HG03135 (cell line): ENCODE results near the gene PRKACB.

Source experiments
- ATAC-seq: cut with Tn5 transposase; IDR thresholded peaks from one replicate; pipeline ENCODE4 v1.9.1; 2021; ENCODE audit warnings: mild to moderate bottlenecking, moderate library complexity; ENCODE audit not compliant: unreplicated experiment

PRKACB gene

GRCh38 chr1:84143796-84144565 lies at the start of gene PRKACB:
TSS of gene PRKACB (plus strand) at chr1:84144271. CDS start at chr1:84144362, 91 bp downstream.
- ATAC-seq = peak; percentile 90

GRCh38 chr1:84095308-84095707 lies 48.8 kb upstream of the PRKACB start:
- ATAC-seq = no peak

- ATAC-seq = no peak
These were observed 47.9 kb upstream of the PRKACB start for GRCh38 chr1:84096176-84096575.

- ATAC-seq = no peak
These were observed 42.9 kb upstream of the PRKACB start for GRCh38 chr1:84101204-84101603.

GRCh38 chr1:84103197-84103992 lies 40.7 kb upstream of the PRKACB start:
- ATAC-seq = no peak

- ATAC-seq = peak; percentile 49
These were observed 36.5 kb upstream of the PRKACB start for GRCh38 chr1:84107538-84107937.

GRCh38 chr1:84107955-84108354 lies 36.1 kb upstream of the PRKACB start:
- ATAC-seq = no peak

- ATAC-seq = no peak
These were observed 35.0 kb upstream of the PRKACB start for GRCh38 chr1:84108900-84109578.

- ATAC-seq = no peak
These were observed 33.4 kb upstream of the PRKACB start for GRCh38 chr1:84110629-84111028.

GRCh38 chr1:84116558-84116957 lies 27.5 kb upstream of the PRKACB start:
- ATAC-seq = no peak

- no peak for ATAC-seq
These were observed 26.2 kb upstream of the PRKACB start for GRCh38 chr1:84117868-84118267.

GRCh38 chr1:84121360-84121759 lies 22.7 kb upstream of the PRKACB start:
- no peak for ATAC-seq

GRCh38 chr1:84122780-84123382 lies 21.2 kb upstream of the PRKACB start:
- ATAC-seq = peak; percentile 72

- ATAC-seq = no peak
These were observed 10.6 kb upstream of the PRKACB start for GRCh38 chr1:84133479-84133878.

GRCh38 chr1:84135341-84135740 lies 8.7 kb upstream of the PRKACB start:
- ATAC-seq = no peak

- ATAC-seq = no peak
These were observed 2.7 kb upstream of the PRKACB start for GRCh38 chr1:84141182-84142003.

- no peak for ATAC-seq
These were observed 997 bp downstream of the PRKACB start for GRCh38 chr1:84145068-84145467.

GRCh38 chr1:84146411-84147032 lies 2.5 kb downstream of the PRKACB start:
- no peak for ATAC-seq

GRCh38 chr1:84148758-84149157 lies 4.7 kb downstream of the PRKACB start:
- no peak for ATAC-seq

- peak; percentile 87 for ATAC-seq
These were observed 8.6 kb downstream of the PRKACB start for GRCh38 chr1:84152649-84153056.
